NCI-H2107 treated with DMSO at 0.1 percent for 48 hours (cell line): Measurements from ENCODE around the gene SMC1A.
"Not testable (repeated sequence)": the region's sequence is repeated elsewhere in the genome, so short reads cannot be mapped to it uniquely, and the experiment has no call there.

ENCODE experiments used
- DNase-seq: peaks from one replicate; lab custom pipeline; 2025; ENCODE audit not compliant: unreplicated experiment; lab: John Stamatoyannopoulos, UW

SMC1A gene

GRCh38 chrX:53422861-53423306, 430 bp upstream of the SMC1A start, which contains the start of gene RIBC1:
Gene RIBC1, plus strand, starts transcription at chrX:53422873. Its CDS starts 3,404 bp downstream, at chrX:53426277.
- no peak for DNase-seq

- DNase-seq = peak; percentile 53
Observed at GRCh38 chrX:53421772-53422085, 725 bp downstream of the SMC1A start.

DNA sequence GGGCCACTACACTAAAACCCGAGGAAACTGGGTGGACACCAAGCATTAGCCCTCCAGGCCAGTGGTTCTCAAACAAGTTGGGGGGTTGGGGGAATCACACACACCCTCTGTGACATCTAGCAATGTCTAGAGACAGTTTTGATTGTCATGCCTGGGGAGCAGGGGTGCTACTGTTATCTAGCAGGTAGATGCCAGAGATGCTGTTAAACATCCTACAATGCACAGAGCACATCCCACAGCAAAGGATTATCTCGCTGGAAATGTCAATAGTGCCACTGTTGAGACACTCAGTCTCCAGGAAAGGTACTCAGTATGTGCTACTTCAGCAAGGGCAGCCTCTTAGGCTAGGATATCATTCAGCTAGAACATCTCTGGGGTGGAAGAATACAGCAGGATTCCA, 1.3 kb downstream of the SMC1A start:
- DNase-seq = no peak

GRCh38 chrX:53420351-53420750, 2.1 kb downstream of the SMC1A start:
- not testable (repeated sequence) for DNase-seq

GRCh38 chrX:53412446-53412845, 10.0 kb downstream of the SMC1A start:
- no peak for DNase-seq

DNA sequence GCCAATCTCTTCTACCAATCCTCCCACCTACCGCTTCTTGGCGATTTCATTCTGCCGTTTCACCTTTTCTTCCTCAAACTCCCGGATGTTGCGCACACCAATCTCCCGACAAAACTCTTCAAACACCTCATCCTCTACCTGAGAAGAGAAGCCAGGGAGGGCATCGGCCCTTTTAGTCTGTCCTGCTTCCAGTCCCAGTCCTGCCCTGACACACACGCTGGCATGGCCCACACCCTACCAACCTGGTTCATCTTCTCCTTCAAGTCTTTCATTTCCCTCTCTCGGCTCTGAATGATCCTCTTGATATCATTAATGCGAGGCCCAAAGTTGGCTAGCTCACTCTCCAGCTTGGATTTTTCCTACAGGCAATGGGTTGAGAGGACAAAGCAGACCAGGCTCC, 18.9 kb downstream of the SMC1A start:
- no peak for DNase-seq

GRCh38 chrX:53398216-53398615, 24.2 kb downstream of the SMC1A start:
- DNase-seq = no peak

GRCh38 chrX:53395605-53396298, 26.7 kb downstream of the SMC1A start:
- no peak for DNase-seq

GRCh38 chrX:53383376-53384076, 38.9 kb downstream of the SMC1A start:
- DNase-seq = no peak

GRCh38 chrX:53379747-53380146, 42.7 kb downstream of the SMC1A start:
- no peak for DNase-seq

- no peak for DNase-seq
Observed at GRCh38 chrX:53379008-53379710, 43.3 kb downstream of the SMC1A start.

GRCh38 chrX:53377464-53377863, 45.0 kb downstream of the SMC1A start:
- DNase-seq = no peak

GRCh38 chrX:53376888-53377287, 45.6 kb downstream of the SMC1A start:
- DNase-seq = no peak

DNA sequence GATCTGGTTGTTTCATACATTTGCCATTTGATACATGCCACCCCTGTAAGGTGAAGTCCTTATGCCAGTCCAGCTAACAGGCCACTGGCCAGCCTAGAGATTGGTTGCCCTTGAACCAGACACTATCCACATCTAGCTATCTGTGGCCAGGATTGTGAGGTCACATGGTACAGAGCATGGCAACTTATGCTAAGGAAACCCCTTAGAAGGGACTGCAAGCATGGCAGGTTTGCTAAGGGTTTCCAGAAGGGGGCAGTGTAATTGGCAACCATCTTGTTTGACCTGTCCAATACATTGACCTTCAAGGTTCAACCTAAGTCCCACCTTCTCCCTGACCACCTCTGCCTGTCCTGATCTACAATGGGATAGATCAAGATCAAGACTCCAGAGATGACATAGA, 47.5 kb downstream of the SMC1A start:
- DNase-seq = no peak

GRCh38 chrX:53374222-53374820, 48.1 kb downstream of the SMC1A start:
- no peak for DNase-seq

- no peak for DNase-seq
Observed at GRCh38 chrX:53373307-53373706, 49.1 kb downstream of the SMC1A start.

DNA sequence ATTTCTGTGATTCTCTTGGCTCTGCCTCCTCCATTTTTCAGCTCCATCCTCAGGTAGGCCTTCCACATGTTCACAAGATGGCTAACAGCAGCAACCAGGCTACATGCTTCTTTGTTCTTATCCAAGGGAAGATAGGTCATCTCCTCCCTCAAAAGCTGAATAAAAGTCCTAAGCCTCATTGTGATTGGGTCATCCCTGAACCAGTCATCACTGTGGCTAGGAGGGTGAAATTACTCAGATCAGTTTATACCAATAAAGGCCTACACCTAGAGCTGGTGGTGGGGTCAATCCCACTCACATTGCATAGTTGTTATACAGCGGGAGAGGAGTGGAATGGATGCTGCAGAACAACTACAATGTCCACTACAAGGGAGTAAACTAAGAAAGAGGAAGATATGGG, 56.0 kb downstream of the SMC1A start:
- DNase-seq = not testable (repeated sequence)

DNA sequence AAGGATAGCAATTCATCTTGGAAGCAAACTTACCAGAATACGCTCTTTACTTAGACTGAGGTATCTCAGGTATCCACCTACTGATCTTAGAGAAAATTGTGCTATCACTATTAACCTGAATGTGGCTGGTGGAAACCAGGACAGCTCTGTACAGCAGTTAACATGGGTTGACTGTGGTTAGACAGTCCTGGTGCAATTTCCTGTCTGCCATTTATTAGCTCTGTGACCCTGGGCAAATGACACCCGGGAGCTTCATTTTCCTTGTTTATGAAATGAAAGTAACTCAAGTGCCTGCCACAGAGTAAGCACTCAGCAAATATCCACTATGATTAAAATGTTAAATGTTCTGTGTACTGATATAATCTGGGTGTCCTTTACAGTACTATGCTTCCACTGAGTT, 60.0 kb downstream of the SMC1A start:
- no peak for DNase-seq

GRCh38 chrX:53357799-53358530, 64.5 kb downstream of the SMC1A start:
- DNase-seq = no peak

DNA sequence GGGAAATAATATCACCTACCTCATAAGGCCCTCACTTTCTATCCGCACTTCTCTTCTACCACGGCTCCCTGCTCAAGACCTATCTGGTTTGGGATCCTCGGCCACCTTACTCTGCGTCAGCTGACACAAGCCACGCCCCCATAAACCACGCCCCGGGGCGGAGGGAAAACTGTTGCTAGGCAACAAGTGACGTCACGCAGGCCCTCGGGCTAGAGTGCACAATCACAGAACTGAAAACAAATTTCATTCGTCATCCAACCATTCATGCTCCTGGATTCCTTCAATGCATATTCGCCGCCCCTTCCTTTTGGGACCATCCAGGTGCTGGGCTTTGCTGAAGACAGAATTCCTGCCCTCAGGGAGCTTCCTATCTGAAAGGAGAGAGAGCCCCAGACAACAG, 66.3 kb downstream of the SMC1A start:
- no peak for DNase-seq

DNA sequence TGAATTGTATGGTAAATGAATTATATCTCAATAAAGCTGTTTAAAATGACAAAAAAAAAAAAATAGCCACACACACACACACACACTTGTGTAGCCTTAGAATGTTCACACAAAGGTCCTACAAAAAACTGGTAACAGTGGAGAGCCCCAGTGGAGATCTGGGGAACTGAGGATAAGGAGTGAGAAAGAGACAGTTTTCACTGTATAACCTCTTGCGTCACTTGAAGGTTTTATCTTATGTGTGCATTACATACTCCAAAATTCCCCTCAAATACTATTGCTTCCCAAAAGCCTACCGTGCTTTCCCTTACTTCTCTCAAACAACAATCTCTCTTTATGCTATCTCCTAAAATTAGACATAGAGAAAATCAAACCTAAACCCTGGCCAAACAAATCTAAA, 67.8 kb downstream of the SMC1A start:
- no peak for DNase-seq
